22Rv1 (cell line): ENCODE data around the gene CIB4.
"Not testable (repeated sequence)": the region's sequence is repeated elsewhere in the genome, so short reads cannot be mapped to it uniquely, and the experiment has no call there.

Experiments
- H3K27ac ChIP-seq: fragments of 450-650 bp; 2 replicates; pipeline ENCODE4 v1.5.1; 2017
- ZFX ChIP-seq: fragments of 450-650 bp; IDR thresholded peaks from 2 replicates; pipeline ENCODE4 v1.6.1; 2017; ENCODE audit warnings: antibody characterized with exemption, borderline replicate concordance
- TF ChIP-seq, protein P1 (sequence below): fragments of 450-650 bp; IDR thresholded peaks from 2 replicates; pipeline ENCODE4 v1.5.1; 2017; ENCODE audit warnings: mild to moderate bottlenecking

Gene CIB4

GRCh38 chr2:26660363-26660962, 19.3 kb upstream of the CIB4 start:
- no peak for TF ChIP-seq ZFX
- TF ChIP-seq, protein P1, sequence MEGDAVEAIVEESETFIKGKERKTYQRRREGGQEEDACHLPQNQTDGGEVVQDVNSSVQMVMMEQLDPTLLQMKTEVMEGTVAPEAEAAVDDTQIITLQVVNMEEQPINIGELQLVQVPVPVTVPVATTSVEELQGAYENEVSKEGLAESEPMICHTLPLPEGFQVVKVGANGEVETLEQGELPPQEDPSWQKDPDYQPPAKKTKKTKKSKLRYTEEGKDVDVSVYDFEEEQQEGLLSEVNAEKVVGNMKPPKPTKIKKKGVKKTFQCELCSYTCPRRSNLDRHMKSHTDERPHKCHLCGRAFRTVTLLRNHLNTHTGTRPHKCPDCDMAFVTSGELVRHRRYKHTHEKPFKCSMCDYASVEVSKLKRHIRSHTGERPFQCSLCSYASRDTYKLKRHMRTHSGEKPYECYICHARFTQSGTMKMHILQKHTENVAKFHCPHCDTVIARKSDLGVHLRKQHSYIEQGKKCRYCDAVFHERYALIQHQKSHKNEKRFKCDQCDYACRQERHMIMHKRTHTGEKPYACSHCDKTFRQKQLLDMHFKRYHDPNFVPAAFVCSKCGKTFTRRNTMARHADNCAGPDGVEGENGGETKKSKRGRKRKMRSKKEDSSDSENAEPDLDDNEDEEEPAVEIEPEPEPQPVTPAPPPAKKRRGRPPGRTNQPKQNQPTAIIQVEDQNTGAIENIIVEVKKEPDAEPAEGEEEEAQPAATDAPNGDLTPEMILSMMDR, result no peak

GRCh38 chr2:26658691-26659346, 17.7 kb upstream of the CIB4 start:
- no peak for TF ChIP-seq ZFX
- TF ChIP-seq, protein P1, result no peak
- H3K27ac ChIP-seq, result no peak overlapping the region

More at GRCh38 chr2:26660363-26660962, 19.3 kb upstream of the CIB4 start:
- H3K27ac ChIP-seq, result no peak overlapping the region

- H3K27ac ChIP-seq, result no peak overlapping the region
Observed at GRCh38 chr2:26657265-26657664, 16.1 kb upstream of the CIB4 start.

DNA sequence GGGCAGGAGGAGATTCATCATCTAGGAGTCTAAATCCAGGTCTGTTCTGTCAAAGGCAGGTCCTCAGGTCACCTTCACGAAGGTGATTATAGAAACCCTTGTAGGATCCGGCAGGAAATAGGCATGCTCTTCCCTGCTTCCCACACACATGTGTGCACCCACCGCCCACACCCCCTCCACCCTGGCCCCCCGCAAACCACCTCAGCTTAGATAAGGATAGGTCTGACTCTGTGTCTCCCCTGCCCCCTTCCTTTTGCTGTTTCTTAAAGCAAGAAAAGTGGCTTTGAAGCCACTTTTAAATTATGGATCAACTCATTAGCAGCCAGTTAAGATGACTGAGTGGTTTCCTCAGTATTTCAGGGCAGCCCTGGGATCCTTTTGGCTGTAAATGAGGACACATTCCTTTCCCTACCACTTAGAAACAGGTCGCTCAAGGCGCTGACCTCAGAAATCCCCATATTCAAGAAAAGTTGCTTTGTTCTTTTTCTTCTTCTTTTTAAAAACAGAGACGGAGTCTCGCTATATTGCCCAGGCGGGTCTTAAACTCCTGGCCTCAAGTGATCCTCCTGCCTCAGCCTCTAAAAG, 14.5 kb upstream of the CIB4 start:
- no peak overlapping the region for H3K27ac ChIP-seq
- TF ChIP-seq, protein P1, result no peak
- no peak for TF ChIP-seq ZFX

More at GRCh38 chr2:26657265-26657664, 16.1 kb upstream of the CIB4 start:
- TF ChIP-seq, protein P1, result no peak
- TF ChIP-seq ZFX, result no peak

DNA sequence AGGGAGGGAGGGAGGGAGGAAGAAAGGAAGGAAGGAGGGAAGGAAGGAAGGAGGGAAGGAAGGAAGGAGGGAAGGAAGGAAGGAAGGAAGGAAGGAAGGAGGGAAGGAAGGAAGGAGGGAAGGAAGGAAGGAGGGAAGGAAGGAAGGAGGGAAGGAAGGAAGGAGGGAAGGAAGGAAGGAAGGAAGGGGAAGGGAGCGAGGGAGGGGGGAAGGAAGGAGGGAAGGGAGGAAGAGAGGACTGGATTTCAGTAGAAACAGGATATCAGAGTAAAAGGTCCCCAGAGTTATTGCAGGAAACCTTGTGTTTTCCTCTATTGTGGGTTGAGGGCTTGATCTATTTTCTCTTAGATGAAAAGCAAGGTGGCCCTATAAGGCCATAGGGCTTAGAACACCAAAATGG, 14.0 kb upstream of the CIB4 start:
- not testable (repeated sequence) for H3K27ac ChIP-seq

- no peak overlapping the region for H3K27ac ChIP-seq
- TF ChIP-seq, protein P1, result no peak
- no peak for TF ChIP-seq ZFX
Observed at GRCh38 chr2:26654061-26654340, 12.8 kb upstream of the CIB4 start.

- no peak for TF ChIP-seq ZFX
- TF ChIP-seq, protein P1, result no peak
- H3K27ac ChIP-seq, result no peak overlapping the region
Observed at GRCh38 chr2:26653207-26654060, 12.3 kb upstream of the CIB4 start.
